Gastrocnemius medialis (tissue), 4 donors: ENCODE measurements around the gene GNB2. TPM values are rescaled to one million over a fixed set of nuclear protein-coding genes. Genes with fewer than 3 reads are reported as not detected.

Experiments
- ATAC-seq, 2 donors: fragments of 150-250 bp; one replicate each; pipeline ENCODE4 v1.9.1; 2016
- DNase-seq, 2 donors: peaks; one replicate each; pipeline ENCODE4 v3.0.0-alpha.2; 2019
- H3K27ac ChIP-seq, 4 donors: fragments of 200-600 bp; sonication (generic); 1 replicate in 1 of 4; 2 replicates in 3 of 4; pipeline ENCODE4 v1.5.1; 2016 to 2018; ENCODE audit warnings: mild to moderate bottlenecking in 2 of 4, moderate library complexity in 1 of 4
- H3K27me3 ChIP-seq, 3 donors: fragments of 200-600 bp; sonication (generic) in 2 of 3; 1 replicate in 1 of 3; 2 replicates in 2 of 3; pipeline versions ENCODE4 v1.5.1 to v1.6.0; 2016 to 2019; ENCODE audit warnings: mild to moderate bottlenecking in 1 of 3, moderate library complexity in 1 of 3
- H3K36me3 ChIP-seq, 2 donors: fragments of 200-600 bp; sonication (generic) in 1 of 2; one replicate each; pipeline ENCODE4 v1.5.1; 2017 to 2018
- H3K4me1 ChIP-seq, 2 donors: fragments of 200-600 bp; sonication (generic) in 1 of 2; one replicate each; pipeline ENCODE4 v1.5.1; 2016 to 2017; ENCODE audit warnings: mild to moderate bottlenecking in 2 of 2
- H3K4me3 ChIP-seq, 4 donors: fragments of 200-600 bp; sonication (generic) in 3 of 4; 1 replicate in 1 of 4; 2 replicates in 3 of 4; pipeline ENCODE4 v1.5.1; 2016 to 2019; ENCODE audit warnings: mild to moderate bottlenecking in 2 of 4
- H3K9me3 ChIP-seq, 3 donors: fragments of 200-600 bp; sonication (generic) in 2 of 3; 1 replicate in 1 of 3; 2 replicates in 2 of 3; pipeline ENCODE4 v1.5.1; 2016 to 2019
- POLR2A ChIP-seq, 2 donors: fragments of 450-650 bp; IDR thresholded peaks; one replicate each; pipeline ENCODE4 v1.6.1; 2017; ENCODE audit warnings: antibody characterized with exemption in 2 of 2, mild to moderate bottlenecking in 2 of 2, moderate library complexity in 2 of 2
- in situ Hi-C, 4 donors: fragments of 200-750 bp; cut with MboI; loops; one replicate each; pipeline versions ENCODE4 v1.15.0 to v1.8.0; 2017; ENCODE audit warnings: low sequenced_read_pairs in 4 of 4
- intact Hi-C: fragments of 100-400 bp; cut with DNase I; formaldehyde crosslinking; loops from one replicate; pipeline ENCODE4 v1.15.1; 2023; ENCODE audit warnings: low total_unique reads
- total RNA-seq, 4 donors: library from RNA; depleted of rRNA; stranded (reverse); fragments of >200 nt; gene quantifications; one replicate each; pipeline versions ENCODE4 v1.1.0 to v1.2.3, GENCODE V29; 2016
- TF ChIP-seq, protein P1 (sequence below), 5 experiments: fragments of 450-650 bp in 3 of 5; fragments of 200-600 bp in 2 of 5; sonication (generic) in 2 of 5; IDR thresholded peaks in 4 of 5; conservative IDR thresholded peaks in 1 of 5; 1 replicate in 4 of 5; 2 replicates in 1 of 5; pipeline ENCODE4 v1.5.1; 2016 to 2019; ENCODE audit warnings: antibody characterized with exemption in 5 of 5, mild to moderate bottlenecking in 3 of 5, moderate library complexity in 3 of 5

The GNB2 gene
- total RNA-seq, 4 donors from 2014 or later, result 108 to 163 (median 129) TPM

DNA sequence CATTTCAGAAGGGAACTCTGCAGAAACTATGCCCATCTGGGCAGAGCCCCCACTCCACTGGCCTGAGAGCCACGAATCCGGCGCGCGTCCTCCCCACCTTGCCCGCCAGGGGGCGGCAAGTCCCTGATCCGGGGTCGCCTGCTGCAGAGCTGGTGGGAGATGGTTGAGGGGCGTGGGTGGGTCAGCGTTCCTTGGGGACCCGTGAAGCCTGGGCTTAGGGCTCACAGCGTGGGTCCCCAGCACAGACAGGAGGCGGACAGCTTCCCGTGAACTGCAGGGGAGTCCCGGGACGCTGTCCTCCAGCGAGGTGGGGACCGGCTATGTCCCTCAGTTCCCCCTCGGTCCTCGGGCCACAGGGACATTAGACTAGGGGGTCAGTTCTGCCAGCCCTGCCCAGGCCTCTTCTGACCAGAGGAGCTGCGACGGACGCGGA, 31.8 kb downstream of the GNB2 start:
- Histone ChIP-seq H3K4me3 (peak overlapping the region; percentile 92 to 97 (median 96)), H3K36me3 (peaks cover 0 to 4% of the 10 kb centered on the region in 2 donors), H3K27me3 (no peaks in the 10 kb centered on the region), H3K27ac (peak overlapping the region; percentile 92 to 98 (median 93)), H3K9me3 (no peaks in the 10 kb centered on the region), H3K4me1 (peaks cover 14 to 17% of the 10 kb centered on the region in 2 donors)
- TF ChIP-seq, protein P1, sequence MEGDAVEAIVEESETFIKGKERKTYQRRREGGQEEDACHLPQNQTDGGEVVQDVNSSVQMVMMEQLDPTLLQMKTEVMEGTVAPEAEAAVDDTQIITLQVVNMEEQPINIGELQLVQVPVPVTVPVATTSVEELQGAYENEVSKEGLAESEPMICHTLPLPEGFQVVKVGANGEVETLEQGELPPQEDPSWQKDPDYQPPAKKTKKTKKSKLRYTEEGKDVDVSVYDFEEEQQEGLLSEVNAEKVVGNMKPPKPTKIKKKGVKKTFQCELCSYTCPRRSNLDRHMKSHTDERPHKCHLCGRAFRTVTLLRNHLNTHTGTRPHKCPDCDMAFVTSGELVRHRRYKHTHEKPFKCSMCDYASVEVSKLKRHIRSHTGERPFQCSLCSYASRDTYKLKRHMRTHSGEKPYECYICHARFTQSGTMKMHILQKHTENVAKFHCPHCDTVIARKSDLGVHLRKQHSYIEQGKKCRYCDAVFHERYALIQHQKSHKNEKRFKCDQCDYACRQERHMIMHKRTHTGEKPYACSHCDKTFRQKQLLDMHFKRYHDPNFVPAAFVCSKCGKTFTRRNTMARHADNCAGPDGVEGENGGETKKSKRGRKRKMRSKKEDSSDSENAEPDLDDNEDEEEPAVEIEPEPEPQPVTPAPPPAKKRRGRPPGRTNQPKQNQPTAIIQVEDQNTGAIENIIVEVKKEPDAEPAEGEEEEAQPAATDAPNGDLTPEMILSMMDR (IDR thresholded peaks at IDR 0.05 in 4 of 5, conservative IDR thresholded peaks at IDR 0.05 in 1 of 5), result peak; percentile 82 to 96 (median 93)
- TF ChIP-seq POLR2A (IDR thresholded peaks at IDR 0.05), result no peak
- ATAC-seq (peak; percentile 63 to 70), DNase-seq (peak; percentile 31 to 64)
- in situ Hi-C loops (loop anchor here (10.0 to 25.0 kb wide), 4 partner anchors 149 to 243 kb away; partner anchors contain the start of genes SLC12A9 (in 3 of the 4), TRIP6 (in 2 of the 4) and SPACDR (in 1 of the 4)), intact Hi-C loops (loop anchor here (1.0 to 10.0 kb wide), 6 partner anchors 20 to 352 kb away; partner anchors contain the start of genes ACHE, MOSPD3, SLC12A9 and TSC22D4)

DNA sequence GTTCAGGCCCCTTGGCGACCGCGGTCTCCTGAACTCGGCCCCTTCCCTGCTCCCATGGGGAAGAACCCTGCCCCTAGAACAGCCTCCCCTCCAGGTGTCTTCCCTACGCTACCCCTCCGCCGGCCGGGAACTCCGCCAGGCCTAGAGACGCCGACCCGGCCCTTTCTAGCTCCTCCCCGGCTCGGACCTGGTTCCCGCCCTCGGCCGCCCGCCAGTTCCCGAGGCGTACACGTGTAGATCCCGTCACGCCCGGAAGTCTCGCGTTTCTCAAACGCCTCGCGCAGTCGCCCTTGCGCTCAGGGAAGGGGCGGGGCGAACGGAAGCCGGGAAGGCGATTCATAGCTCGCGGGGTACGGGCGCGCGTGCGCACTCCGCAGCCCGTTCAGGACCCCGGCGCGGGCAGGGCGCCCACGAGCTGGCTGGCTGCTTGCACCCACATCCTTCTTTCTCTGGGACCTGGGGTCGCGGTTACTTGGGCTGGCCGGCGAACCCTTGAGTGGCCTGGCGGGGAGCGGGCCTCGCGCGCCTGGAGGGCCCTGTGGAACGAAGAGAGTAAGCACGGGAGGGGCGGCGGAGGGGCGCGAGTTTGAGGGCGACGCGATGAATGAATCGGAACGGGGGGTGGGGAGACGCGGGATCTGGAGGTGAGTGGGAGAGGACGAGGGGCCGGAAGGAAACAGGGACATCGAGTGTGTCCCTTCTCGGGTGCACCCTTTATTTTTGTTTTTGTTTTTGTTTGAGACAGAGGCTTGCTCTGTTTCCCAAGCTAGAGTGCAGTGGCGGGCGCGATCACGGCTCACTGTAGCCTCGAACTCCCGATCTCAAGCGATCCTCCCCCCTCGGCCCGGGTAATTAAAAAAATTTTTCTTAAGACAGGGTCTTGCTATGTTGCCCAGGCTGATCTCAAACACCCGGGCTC, 32.5 kb downstream of the GNB2 start, which contains the start of gene POP7:
TSS of gene POP7 (plus strand) at position 369 of the 919 bp plus-strand sequence. CDS start 710 bp downstream, outside the sequence.
- Histone ChIP-seq H3K27ac (peak within 1 kb of the TSS; percentile 92 to 98 (median 93)), H3K9me3 (no peaks in the 10 kb centered on the region), H3K36me3 (peaks cover 0 to 4% of the 10 kb centered on the region in 2 donors), H3K4me3 (peak within 1 kb of the TSS; percentile 92 to 97 (median 96)), H3K4me1 (peaks cover 14 to 17% of the 10 kb centered on the region in 2 donors), H3K27me3 (no peaks in the 10 kb centered on the region)
- ATAC-seq (peak; percentile 98), DNase-seq (peak; percentile 97 to 98)
- intact Hi-C loops (loop anchor here (1.0 to 10.0 kb wide), 8 partner anchors 13 to 351 kb away; partner anchors contain the start of genes ACHE, GNB2, MOSPD3 and SLC12A9), in situ Hi-C loops (loop anchor here (10.0 to 25.0 kb wide), 4 partner anchors 149 to 244 kb away; partner anchors contain the start of genes SLC12A9 (in 3 of the 4), TRIP6 (in 2 of the 4) and SPACDR (in 1 of the 4))
- TF ChIP-seq POLR2A (IDR thresholded peaks at IDR 0.05), result peak; percentile 58 to 60
- TF ChIP-seq, protein P1 (IDR thresholded peaks at IDR 0.05 in 4 of 5, conservative IDR thresholded peaks at IDR 0.05 in 1 of 5), result no peak

GRCh38 chr7:100706672-100707311, 33.3 kb downstream of the GNB2 start:
- DNase-seq, result no peak
- H3K27ac ChIP-seq, result peak overlapping the region; percentile 92 to 98 (median 93)
- intact Hi-C loops, result loop anchor here (1.0 to 10.0 kb wide), 6 partner anchors 14 to 351 kb away; partner anchors contain the start of genes ACHE, GNB2, MOSPD3 and TSC22D4

More at GRCh38 chr7:100706672-100707311, 33.3 kb downstream of the GNB2 start:
- TF ChIP-seq POLR2A (IDR thresholded peaks at IDR 0.05), result no peak
- TF ChIP-seq, protein P1 (IDR thresholded peaks at IDR 0.05 in 4 of 5, conservative IDR thresholded peaks at IDR 0.05 in 1 of 5), result no peak
- Histone ChIP-seq H3K4me1 (peaks cover 14 to 17% of the 10 kb centered on the region in 2 donors), H3K36me3 (peaks cover 0 to 4% of the 10 kb centered on the region in 2 donors), H3K9me3 (no peaks in the 10 kb centered on the region), H3K4me3 (peak overlapping the region; percentile 92 to 97 (median 96)), H3K27me3 (no peaks in the 10 kb centered on the region)
- in situ Hi-C loops, result loop anchor here (10.0 to 25.0 kb wide), 4 partner anchors 148 to 244 kb away; partner anchors contain the start of genes SLC12A9 (in 3 of the 4), TRIP6 (in 2 of the 4) and SPACDR (in 1 of the 4)
- ATAC-seq, result no peak
